ENCODE results near the gene DPM3. TPM values are rescaled to one million over a fixed set of nuclear protein-coding genes. Genes with fewer than 3 reads are reported as not detected.

The DPM3 gene
- total and polyA plus RNA-seq, 2 of the 13 experiments (the other 11 are each of a cell fraction or from before 2014, with no cell fraction given) = 23.2 to 53.4 TPM

DNA sequence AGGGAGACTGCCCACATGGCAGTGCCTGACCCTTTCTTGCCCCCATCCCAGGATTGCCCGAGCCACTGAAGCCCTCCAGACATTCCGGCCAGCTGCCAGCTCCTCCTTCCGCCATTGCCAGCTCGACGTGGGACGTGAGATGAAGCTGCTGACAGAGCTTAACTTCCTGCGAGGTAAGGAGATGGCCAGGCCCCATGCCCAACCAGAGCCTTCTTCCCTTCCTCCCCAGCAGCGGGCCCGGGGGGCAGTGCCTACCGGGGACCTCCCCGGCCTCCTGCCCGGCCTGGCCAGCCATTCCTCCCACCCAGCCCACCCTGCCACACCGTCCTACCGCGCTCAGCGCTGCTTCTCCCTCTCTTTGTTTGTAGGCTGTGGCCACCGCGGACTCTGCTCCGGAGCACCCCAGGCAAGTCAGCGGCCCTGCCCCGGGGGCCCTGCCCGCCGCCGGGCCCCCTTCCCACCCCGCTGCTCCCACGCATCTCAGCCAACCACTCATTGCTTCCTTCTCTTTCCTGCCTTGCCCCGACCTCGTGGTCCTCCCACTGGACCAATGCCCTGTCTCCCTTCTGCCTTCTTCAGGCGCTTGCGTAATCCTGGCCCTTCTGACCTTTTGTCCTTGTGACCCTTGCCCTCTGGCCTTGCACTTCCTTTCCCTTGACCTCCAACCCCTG lies 38.2 kb upstream of the DPM3 start (continued):
- TF ChIP-seq ZNF687 (CRISPR knock-in tag; IDR thresholded peaks at IDR 0.05) (peak; percentile 72), ZNF576 (CRISPR knock-in tag; IDR thresholded peaks at IDR 0.05) (no peak), ZBTB44 (CRISPR knock-in tag; IDR thresholded peaks at IDR 0.05) (no peak), GFI1 (CRISPR knock-in tag; IDR thresholded peaks at IDR 0.05; ENCODE audit: borderline replicate concordance) (0 out of 2 replicates have a peak, but pooled peaks have one; percentile 21), GABPA (IDR thresholded peaks at IDR 0.05; ENCODE audit: low read depth, low read length) (peak; percentile 26; the same call in 1 of the 2 replicates), GABPA (CRISPR knock-in tag; IDR thresholded peaks at IDR 0.05; ENCODE audit: low read depth) (peak; percentile 76), SNAPC4 (CRISPR knock-in tag; IDR thresholded peaks at IDR 0.05) (no peak), FIP1L1 (IDR thresholded peaks at IDR 0.05; ENCODE audit: borderline replicate concordance, insufficient read depth, low read depth, low read length) (no peak), ARHGAP35 (CRISPR knock-in tag; IDR thresholded peaks at IDR 0.05; ENCODE audit: borderline replicate concordance) (no peak), ADNP (CRISPR knock-in tag; IDR thresholded peaks at IDR 0.05) (no peak)
- TF ChIP-seq, protein P1, sequence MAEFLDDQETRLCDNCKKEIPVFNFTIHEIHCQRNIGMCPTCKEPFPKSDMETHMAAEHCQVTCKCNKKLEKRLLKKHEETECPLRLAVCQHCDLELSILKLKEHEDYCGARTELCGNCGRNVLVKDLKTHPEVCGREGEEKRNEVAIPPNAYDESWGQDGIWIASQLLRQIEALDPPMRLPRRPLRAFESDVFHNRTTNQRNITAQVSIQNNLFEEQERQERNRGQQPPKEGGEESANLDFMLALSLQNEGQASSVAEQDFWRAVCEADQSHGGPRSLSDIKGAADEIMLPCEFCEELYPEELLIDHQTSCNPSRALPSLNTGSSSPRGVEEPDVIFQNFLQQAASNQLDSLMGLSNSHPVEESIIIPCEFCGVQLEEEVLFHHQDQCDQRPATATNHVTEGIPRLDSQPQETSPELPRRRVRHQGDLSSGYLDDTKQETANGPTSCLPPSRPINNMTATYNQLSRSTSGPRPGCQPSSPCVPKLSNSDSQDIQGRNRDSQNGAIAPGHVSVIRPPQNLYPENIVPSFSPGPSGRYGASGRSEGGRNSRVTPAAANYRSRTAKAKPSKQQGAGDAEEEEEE (CRISPR knock-in tag; IDR thresholded peaks at IDR 0.05; ENCODE audit: borderline replicate concordance) = no peak
- TF ChIP-seq, protein P2, sequence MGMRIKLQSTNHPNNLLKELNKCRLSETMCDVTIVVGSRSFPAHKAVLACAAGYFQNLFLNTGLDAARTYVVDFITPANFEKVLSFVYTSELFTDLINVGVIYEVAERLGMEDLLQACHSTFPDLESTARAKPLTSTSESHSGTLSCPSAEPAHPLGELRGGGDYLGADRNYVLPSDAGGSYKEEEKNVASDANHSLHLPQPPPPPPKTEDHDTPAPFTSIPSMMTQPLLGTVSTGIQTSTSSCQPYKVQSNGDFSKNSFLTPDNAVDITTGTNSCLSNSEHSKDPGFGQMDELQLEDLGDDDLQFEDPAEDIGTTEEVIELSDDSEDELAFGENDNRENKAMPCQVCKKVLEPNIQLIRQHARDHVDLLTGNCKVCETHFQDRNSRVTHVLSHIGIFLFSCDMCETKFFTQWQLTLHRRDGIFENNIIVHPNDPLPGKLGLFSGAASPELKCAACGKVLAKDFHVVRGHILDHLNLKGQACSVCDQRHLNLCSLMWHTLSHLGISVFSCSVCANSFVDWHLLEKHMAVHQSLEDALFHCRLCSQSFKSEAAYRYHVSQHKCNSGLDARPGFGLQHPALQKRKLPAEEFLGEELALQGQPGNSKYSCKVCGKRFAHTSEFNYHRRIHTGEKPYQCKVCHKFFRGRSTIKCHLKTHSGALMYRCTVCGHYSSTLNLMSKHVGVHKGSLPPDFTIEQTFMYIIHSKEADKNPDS (CRISPR knock-in tag; IDR thresholded peaks at IDR 0.05) = no peak
